ENCODE results near the gene HOXC10.

The HOXC10 gene

GRCh38 chr12:54004063-54004840 is 19.3 kb downstream of the HOXC10 start:
- H3K9me3 ChIP-seq (ENCODE audit: control insufficient read depth, insufficient read depth, low read length) = no peaks in the 10 kb centered on the region
- H3K27ac ChIP-seq (ENCODE audit: low read depth, low read length) = no peak overlapping the region
- no peak overlapping the region for H3K4me3 ChIP-seq (ENCODE audit: low read depth, low read length)
- H3K9ac ChIP-seq (ENCODE audit: low read depth, low read length) = no peak overlapping the region
- peaks cover 7% of the 10 kb centered on the region; the same call in 1 of the 2 replicates for H3K4me1 ChIP-seq (ENCODE audit: control insufficient read depth, insufficient read depth, low read length)
- peaks cover 100% of the 10 kb centered on the region for H3K27me3 ChIP-seq (ENCODE audit: control insufficient read depth, insufficient read depth, low read length)
- no peaks in the 10 kb centered on the region for H3K36me3 ChIP-seq (ENCODE audit: control insufficient read depth, insufficient read depth, low read length)

DNA sequence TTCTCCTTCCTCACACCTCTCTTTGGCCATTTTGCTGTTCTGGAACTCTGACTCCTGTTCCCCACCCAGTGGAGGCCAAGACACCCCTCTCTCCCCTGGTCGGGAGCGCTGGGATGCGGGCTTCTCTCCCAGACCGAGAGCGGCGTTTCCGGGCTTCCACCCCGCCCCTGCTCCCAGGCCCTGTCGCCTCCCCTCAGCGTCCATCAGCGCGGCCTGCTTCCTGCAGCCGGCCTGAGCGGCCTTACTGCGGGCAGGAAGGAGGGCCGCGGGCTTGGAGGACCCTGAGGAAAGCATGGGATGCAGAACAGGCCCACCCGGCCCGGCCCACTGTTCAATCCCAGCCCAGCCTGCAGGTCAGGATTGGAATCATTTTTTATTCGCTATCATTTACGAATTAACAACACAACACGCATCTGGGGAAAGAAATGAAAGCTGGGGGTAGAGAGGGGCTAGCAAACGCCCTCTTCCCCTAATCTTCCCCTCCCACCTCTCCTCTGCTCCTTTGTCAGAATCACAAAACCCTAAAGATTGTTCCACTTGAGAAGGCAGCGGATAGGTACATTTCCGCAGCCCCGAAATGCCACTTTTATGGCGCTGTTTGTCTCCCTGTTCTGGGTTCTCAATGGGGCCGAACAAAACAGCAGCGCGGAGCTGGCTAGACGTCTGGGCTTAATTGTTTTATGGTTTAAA is 20.0 kb downstream of the HOXC10 start:
- Histone ChIP-seq H3K27me3 (ENCODE audit: control insufficient read depth, insufficient read depth, low read length) (peaks cover 100% of the 10 kb centered on the region), H3K36me3 (ENCODE audit: control insufficient read depth, insufficient read depth, low read length) (no peaks in the 10 kb centered on the region), H3K9me3 (ENCODE audit: control insufficient read depth, insufficient read depth, low read length) (no peaks in the 10 kb centered on the region), H3K4me1 (ENCODE audit: control insufficient read depth, insufficient read depth, low read length) (0 out of 2 replicates have a peak, but pooled peaks cover 3% of the 10 kb centered on the region), H3K4me3 (ENCODE audit: low read depth, low read length) (no peak overlapping the region), H3K9ac (ENCODE audit: low read depth, low read length) (no peak overlapping the region), H3K27ac (ENCODE audit: low read depth, low read length) (no peak overlapping the region)

DNA sequence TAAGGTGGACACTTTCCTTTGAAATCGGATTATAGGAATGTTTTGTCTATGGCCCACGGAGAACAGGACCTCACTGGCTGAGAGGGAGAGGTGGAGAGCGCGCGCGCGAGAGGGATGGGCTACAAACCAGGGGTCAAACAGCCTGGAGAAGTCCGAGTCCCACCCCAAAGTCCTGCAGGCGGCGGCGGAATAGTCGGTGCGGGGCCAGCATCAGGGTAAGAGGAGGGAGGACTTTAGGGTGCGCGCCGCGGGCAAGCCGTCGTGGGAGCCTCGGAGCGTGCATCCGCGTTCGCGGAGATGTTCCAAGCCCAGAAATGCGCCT is 20.5 kb downstream of the HOXC10 start:
- Histone ChIP-seq H3K9ac (ENCODE audit: low read depth, low read length) (no peak overlapping the region), H3K4me3 (ENCODE audit: low read depth, low read length) (no peak overlapping the region), H3K4me1 (ENCODE audit: control insufficient read depth, insufficient read depth, low read length) (0 out of 2 replicates have a peak, but pooled peaks cover 2% of the 10 kb centered on the region), H3K36me3 (ENCODE audit: control insufficient read depth, insufficient read depth, low read length) (no peaks in the 10 kb centered on the region), H3K9me3 (ENCODE audit: control insufficient read depth, insufficient read depth, low read length) (no peaks in the 10 kb centered on the region), H3K27me3 (ENCODE audit: control insufficient read depth, insufficient read depth, low read length) (peaks cover 100% of the 10 kb centered on the region), H3K27ac (ENCODE audit: low read depth, low read length) (no peak overlapping the region)

GRCh38 chr12:54005853-54006558 is 21.1 kb downstream of the HOXC10 start:
- Histone ChIP-seq H3K4me1 (ENCODE audit: control insufficient read depth, insufficient read depth, low read length) (peaks cover 5% of the 10 kb centered on the region; the same call in 1 of the 2 replicates), H3K9ac (ENCODE audit: low read depth, low read length) (no peak overlapping the region), H3K4me3 (ENCODE audit: low read depth, low read length) (no peak overlapping the region), H3K27ac (ENCODE audit: low read depth, low read length) (no peak overlapping the region), H3K27me3 (ENCODE audit: control insufficient read depth, insufficient read depth, low read length) (peaks cover 100% of the 10 kb centered on the region), H3K36me3 (ENCODE audit: control insufficient read depth, insufficient read depth, low read length) (no peaks in the 10 kb centered on the region), H3K9me3 (ENCODE audit: control insufficient read depth, insufficient read depth, low read length) (no peaks in the 10 kb centered on the region)

DNA sequence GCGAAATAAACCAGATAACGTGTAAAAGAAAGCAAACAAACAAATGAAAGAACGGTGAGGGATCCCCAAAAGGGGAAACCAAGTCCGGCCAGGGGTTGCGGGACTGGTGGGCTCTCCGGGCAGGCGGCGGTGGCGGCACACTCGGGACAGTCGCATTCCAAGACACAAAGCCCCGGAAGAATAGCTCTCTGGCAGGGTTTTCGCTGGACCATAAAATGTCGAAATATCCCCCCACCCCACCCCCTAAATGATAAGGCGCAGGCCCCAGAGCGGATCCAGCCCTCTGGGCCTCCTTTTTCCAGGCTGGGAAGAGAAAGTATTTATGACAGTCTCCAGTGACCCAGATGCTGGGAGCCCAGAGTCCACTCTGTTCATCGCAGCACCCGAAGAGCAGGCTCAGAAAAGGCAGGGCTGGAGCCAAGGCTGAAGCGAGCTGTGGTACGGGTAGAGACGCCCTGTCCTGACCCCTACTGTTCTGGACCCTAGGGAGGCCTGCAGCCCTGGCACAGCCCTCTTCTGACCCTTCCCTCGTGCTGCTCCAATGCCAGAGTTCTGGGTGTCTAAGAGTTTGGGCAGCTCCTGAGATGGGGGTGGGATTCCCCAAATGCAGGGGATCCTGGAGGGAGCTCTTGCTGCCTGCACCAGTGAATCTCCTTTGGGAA is 21.7 kb downstream of the HOXC10 start:
- Histone ChIP-seq H3K27ac (ENCODE audit: low read depth, low read length) (no peak overlapping the region), H3K4me3 (ENCODE audit: low read depth, low read length) (no peak overlapping the region), H3K4me1 (ENCODE audit: control insufficient read depth, insufficient read depth, low read length) (peaks cover 12% of the 10 kb centered on the region), H3K36me3 (ENCODE audit: control insufficient read depth, insufficient read depth, low read length) (no peaks in the 10 kb centered on the region), H3K9ac (ENCODE audit: low read depth, low read length) (no peak overlapping the region), H3K27me3 (ENCODE audit: control insufficient read depth, insufficient read depth, low read length) (peaks cover 100% of the 10 kb centered on the region), H3K9me3 (ENCODE audit: control insufficient read depth, insufficient read depth, low read length) (no peaks in the 10 kb centered on the region)

- peaks cover 100% of the 10 kb centered on the region for H3K27me3 ChIP-seq (ENCODE audit: control insufficient read depth, insufficient read depth, low read length)
- no peak overlapping the region for H3K9ac ChIP-seq (ENCODE audit: low read depth, low read length)
- H3K36me3 ChIP-seq (ENCODE audit: control insufficient read depth, insufficient read depth, low read length) = no peaks in the 10 kb centered on the region
- H3K4me3 ChIP-seq (ENCODE audit: low read depth, low read length) = no peak overlapping the region
- H3K4me1 ChIP-seq (ENCODE audit: control insufficient read depth, insufficient read depth, low read length) = peaks cover 12% of the 10 kb centered on the region
- no peak overlapping the region for H3K27ac ChIP-seq (ENCODE audit: low read depth, low read length)
- H3K9me3 ChIP-seq (ENCODE audit: control insufficient read depth, insufficient read depth, low read length) = no peaks in the 10 kb centered on the region
Measured at GRCh38 chr12:54007538-54008259, 22.8 kb downstream of the HOXC10 start.

- Histone ChIP-seq H3K9ac (ENCODE audit: low read depth, low read length) (no peak overlapping the region), H3K4me1 (ENCODE audit: control insufficient read depth, insufficient read depth, low read length) (peaks cover 12% of the 10 kb centered on the region), H3K27ac (ENCODE audit: low read depth, low read length) (no peak overlapping the region), H3K9me3 (ENCODE audit: control insufficient read depth, insufficient read depth, low read length) (no peaks in the 10 kb centered on the region), H3K4me3 (ENCODE audit: low read depth, low read length) (no peak overlapping the region), H3K27me3 (ENCODE audit: control insufficient read depth, insufficient read depth, low read length) (peaks cover 100% of the 10 kb centered on the region), H3K36me3 (ENCODE audit: control insufficient read depth, insufficient read depth, low read length) (no peaks in the 10 kb centered on the region)
Measured at GRCh38 chr12:54008260-54008552, 23.3 kb downstream of the HOXC10 start.

- Histone ChIP-seq H3K9me3 (ENCODE audit: control insufficient read depth, insufficient read depth, low read length) (no peaks in the 10 kb centered on the region), H3K27ac (ENCODE audit: low read depth, low read length) (no peak overlapping the region), H3K9ac (ENCODE audit: low read depth, low read length) (no peak overlapping the region), H3K4me3 (ENCODE audit: low read depth, low read length) (no peak overlapping the region), H3K36me3 (ENCODE audit: control insufficient read depth, insufficient read depth, low read length) (no peaks in the 10 kb centered on the region), H3K27me3 (ENCODE audit: control insufficient read depth, insufficient read depth, low read length) (peaks cover 100% of the 10 kb centered on the region), H3K4me1 (ENCODE audit: control insufficient read depth, insufficient read depth, low read length) (peaks cover 17% of the 10 kb centered on the region)
Measured at GRCh38 chr12:54009171-54010052, 24.5 kb downstream of the HOXC10 start.

- no peak overlapping the region for H3K27ac ChIP-seq (ENCODE audit: low read depth, low read length)
- peaks cover 17% of the 10 kb centered on the region for H3K4me1 ChIP-seq (ENCODE audit: control insufficient read depth, insufficient read depth, low read length)
- no peaks in the 10 kb centered on the region for H3K9me3 ChIP-seq (ENCODE audit: control insufficient read depth, insufficient read depth, low read length)
- H3K27me3 ChIP-seq (ENCODE audit: control insufficient read depth, insufficient read depth, low read length) = peaks cover 100% of the 10 kb centered on the region
- H3K4me3 ChIP-seq (ENCODE audit: low read depth, low read length) = no peak overlapping the region
- H3K36me3 ChIP-seq (ENCODE audit: control insufficient read depth, insufficient read depth, low read length) = no peaks in the 10 kb centered on the region
- no peak overlapping the region for H3K9ac ChIP-seq (ENCODE audit: low read depth, low read length)
Measured at GRCh38 chr12:54010053-54010971, 25.4 kb downstream of the HOXC10 start.
